HEK293 (cell line): ENCODE results near the gene GINS2.
A peak's percentile ranks its signal among the peaks of the same experiment; 100 is the strongest.

Experiments used
- CTCF ChIA-PET: fragments of 350-600 bp; formaldehyde crosslinking; extraction: SDS; loops from one replicate; lab custom pipeline; 2021; ENCODE audit warnings: antibody characterized with exemption; lab: Yijun Ruan, JAX
- POLR2A ChIA-PET: fragments of 300-600 bp; formaldehyde crosslinking; extraction: SDS; loops from one replicate; lab custom pipeline; 2020; ENCODE audit warnings: antibody characterized with exemption, inconsistent platforms; lab: Yijun Ruan, JAX
- H3K27ac ChIP-seq: fragments of 200-500 bp; sonication (Bioruptor generic); 2 replicates; pipeline ENCODE4 v1.5.1; 2014; ENCODE audit warnings: low read depth, low read length, control low read depth, inconsistent platforms; ENCODE audit errors: extremely low read depth
- H3K36me3 ChIP-seq, 2 experiments: fragments of 200-500 bp in 1 of 2; sonication (Bioruptor generic) in 1 of 2; 1 replicate in 1 of 2; 2 replicates in 1 of 2; pipeline ENCODE4 v1.5.1; 2014 to 2017; ENCODE audit warnings: inconsistent platforms in 2 of 2, low read length in 2 of 2; ENCODE audit not compliant: control insufficient read depth in 2 of 2, insufficient read depth in 1 of 2
- H3K4me1 ChIP-seq: fragments of 200-500 bp; sonication (Bioruptor generic); 2 replicates; pipeline ENCODE4 v1.5.1; 2014; ENCODE audit warnings: mild to moderate bottlenecking, low read length, inconsistent platforms; ENCODE audit not compliant: control insufficient read depth, insufficient read depth
- H3K4me3 ChIP-seq: 2 replicates; pipeline ENCODE4 v1.5.1; 2011; ENCODE audit warnings: low read depth, mild to moderate bottlenecking, control low read depth, low read length, moderate library complexity
- H3K9me3 ChIP-seq: fragments of 200-500 bp; sonication (Bioruptor generic); 2 replicates; pipeline ENCODE4 v1.5.1; 2014; ENCODE audit warnings: low read depth, low read length, inconsistent platforms; ENCODE audit not compliant: control insufficient read depth, insufficient read depth
- GLI2 ChIP-seq: fragments of 450-650 bp; formaldehyde crosslinking; IDR thresholded peaks from 2 replicates; pipeline ENCODE4; 2017; ENCODE audit warnings: missing biosample characterization, missing genetic modification characterization, low read depth, borderline replicate concordance
- GLI4 ChIP-seq: fragments of 450-650 bp; formaldehyde crosslinking; IDR thresholded peaks from 2 replicates; pipeline ENCODE4 v1.5.1; 2016; ENCODE audit warnings: missing biosample characterization, missing genetic modification characterization
- KLF9 ChIP-seq: fragments of 450-650 bp; formaldehyde crosslinking; IDR thresholded peaks from 2 replicates; pipeline ENCODE4 v1.5.1; 2016; ENCODE audit warnings: missing biosample characterization, missing genetic modification characterization, low read depth
- PRDM1 ChIP-seq: fragments of 450-650 bp; formaldehyde crosslinking; IDR thresholded peaks from 2 replicates; pipeline ENCODE4; 2016; ENCODE audit warnings: missing biosample characterization, missing genetic modification characterization
- RBAK ChIP-seq: fragments of 450-650 bp; formaldehyde crosslinking; IDR thresholded peaks from 2 replicates; pipeline ENCODE4 v1.5.1; 2016; ENCODE audit warnings: missing biosample characterization, missing genetic modification characterization
- REPIN1 ChIP-seq: fragments of 450-650 bp; formaldehyde crosslinking; IDR thresholded peaks from 2 replicates; pipeline ENCODE4 v1.5.1; 2017; ENCODE audit warnings: missing biosample characterization, missing genetic modification characterization, low read depth
- ZFP3 ChIP-seq: fragments of 450-650 bp; formaldehyde crosslinking; IDR thresholded peaks from 2 replicates; pipeline ENCODE4 v1.5.1; 2016; ENCODE audit warnings: low read depth, missing biosample characterization, missing genetic modification characterization
- ZFP41 ChIP-seq: fragments of 450-650 bp; formaldehyde crosslinking; IDR thresholded peaks from 2 replicates; pipeline ENCODE4 v1.5.1; 2016; ENCODE audit warnings: missing biosample characterization, missing genetic modification characterization, borderline replicate concordance
- ZNF121 ChIP-seq: fragments of 450-650 bp; formaldehyde crosslinking; IDR thresholded peaks from 2 replicates; pipeline ENCODE4 v1.5.1; 2016; ENCODE audit warnings: missing biosample characterization, missing genetic modification characterization
- ZNF146 ChIP-seq: fragments of 450-650 bp; formaldehyde crosslinking; IDR thresholded peaks from 2 replicates; pipeline ENCODE4 v1.5.1; 2016; ENCODE audit warnings: missing biosample characterization, missing genetic modification characterization
- ZNF433 ChIP-seq: fragments of 450-650 bp; formaldehyde crosslinking; IDR thresholded peaks from 2 replicates; pipeline ENCODE4 v1.5.1; 2016; ENCODE audit warnings: missing biosample characterization, missing genetic modification characterization, low read depth
- ZNF529 ChIP-seq: fragments of 450-650 bp; formaldehyde crosslinking; IDR thresholded peaks from 2 replicates; pipeline ENCODE4 v1.5.1; 2017; ENCODE audit warnings: missing genetic modification characterization, missing biosample characterization; ENCODE audit not compliant: insufficient replicate concordance
- ZNF610 ChIP-seq: fragments of 450-650 bp; formaldehyde crosslinking; IDR thresholded peaks from 2 replicates; pipeline ENCODE4 v1.5.1; 2016; ENCODE audit warnings: missing biosample characterization, missing genetic modification characterization, borderline replicate concordance
- ZNF621 ChIP-seq: fragments of 450-650 bp; formaldehyde crosslinking; IDR thresholded peaks from 2 replicates; pipeline ENCODE4 v1.5.1; 2017; ENCODE audit warnings: missing biosample characterization, missing genetic modification characterization
- ZNF629 ChIP-seq: fragments of 450-650 bp; formaldehyde crosslinking; IDR thresholded peaks from 2 replicates; pipeline ENCODE4 v1.5.1; 2017; ENCODE audit warnings: missing biosample characterization, missing genetic modification characterization
- ZNF776 ChIP-seq: fragments of 450-650 bp; formaldehyde crosslinking; IDR thresholded peaks from 2 replicates; pipeline ENCODE4 v1.5.0; 2017; ENCODE audit warnings: missing biosample characterization, missing genetic modification characterization, borderline replicate concordance
- ZNF791 ChIP-seq: fragments of 450-650 bp; formaldehyde crosslinking; IDR thresholded peaks from 2 replicates; pipeline ENCODE4 v1.5.1; 2016; ENCODE audit warnings: missing biosample characterization, missing genetic modification characterization
- ZNF792 ChIP-seq: fragments of 450-650 bp; formaldehyde crosslinking; IDR thresholded peaks from 2 replicates; pipeline ENCODE4 v1.5.1; 2016; ENCODE audit warnings: missing biosample characterization, missing genetic modification characterization
- TF ChIP-seq, protein P1 (sequence below): fragments of 450-650 bp; formaldehyde crosslinking; IDR thresholded peaks from 2 replicates; pipeline ENCODE4 v1.5.1; 2016; ENCODE audit warnings: missing biosample characterization, missing genetic modification characterization
- TF ChIP-seq, protein P2 (sequence below): fragments of 450-650 bp; formaldehyde crosslinking; IDR thresholded peaks from 2 replicates; pipeline ENCODE4 v1.5.1; 2016; ENCODE audit warnings: missing biosample characterization, missing genetic modification characterization

The GINS2 gene

GRCh38 chr16:85664580-85665372 is 24.0 kb downstream of the GINS2 start:
- Histone ChIP-seq H3K9me3 (no peaks in the 10 kb centered on the region), H3K27ac (0 out of 2 replicates have a peak overlapping the region, but pooled peaks have one; percentile 2), H3K4me1 (no peaks in the 10 kb centered on the region), H3K36me3 (peaks cover 13 to 99% of the 10 kb centered on the region in 2 experiments; a peak in 2 of 3 replicates), H3K4me3 (no peak overlapping the region)
- CTCF ChIA-PET: interaction anchor here (0.7 to 1.2 kb wide), 2 partner anchors 10 to 52 kb away, joined by 3 to 5 read pairs; no protein-coding TSS in a partner anchor
- POLR2A ChIA-PET: no interaction called here
- TF ChIP-seq, protein P1, sequence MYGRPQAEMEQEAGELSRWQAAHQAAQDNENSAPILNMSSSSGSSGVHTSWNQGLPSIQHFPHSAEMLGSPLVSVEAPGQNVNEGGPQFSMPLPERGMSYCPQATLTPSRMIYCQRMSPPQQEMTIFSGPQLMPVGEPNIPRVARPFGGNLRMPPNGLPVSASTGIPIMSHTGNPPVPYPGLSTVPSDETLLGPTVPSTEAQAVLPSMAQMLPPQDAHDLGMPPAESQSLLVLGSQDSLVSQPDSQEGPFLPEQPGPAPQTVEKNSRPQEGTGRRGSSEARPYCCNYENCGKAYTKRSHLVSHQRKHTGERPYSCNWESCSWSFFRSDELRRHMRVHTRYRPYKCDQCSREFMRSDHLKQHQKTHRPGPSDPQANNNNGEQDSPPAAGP (tag by site-specific recombination): no peak
- TF ChIP-seq ZNF433: no peak

- ChIA-PET CTCF (no interaction called here), POLR2A (no interaction called here)
- Histone ChIP-seq H3K27ac (no peak overlapping the region), H3K4me3 (no peak overlapping the region), H3K9me3 (no peaks in the 10 kb centered on the region), H3K4me1 (no peaks in the 10 kb centered on the region), H3K36me3 (peaks cover 11 to 98% of the 10 kb centered on the region in 2 experiments; a peak in 2 of 3 replicates)
- TF ChIP-seq ZNF792 (tag by site-specific recombination) (no peak), PRDM1 (0 out of 2 replicates have a peak, but pooled peaks have one; percentile 30)
Measured at GRCh38 chr16:85663891-85664321, 24.8 kb downstream of the GINS2 start.

- POLR2A ChIA-PET: no interaction called here
- no peak overlapping the region for H3K4me3 ChIP-seq
- H3K36me3 ChIP-seq: peaks cover 9 to 98% of the 10 kb centered on the region in 2 experiments; a peak in 2 of 3 replicates
- CTCF ChIA-PET: no interaction called here
- H3K27ac ChIP-seq: no peak overlapping the region
- no peaks in the 10 kb centered on the region for H3K9me3 ChIP-seq
- TF ChIP-seq, protein P2, sequence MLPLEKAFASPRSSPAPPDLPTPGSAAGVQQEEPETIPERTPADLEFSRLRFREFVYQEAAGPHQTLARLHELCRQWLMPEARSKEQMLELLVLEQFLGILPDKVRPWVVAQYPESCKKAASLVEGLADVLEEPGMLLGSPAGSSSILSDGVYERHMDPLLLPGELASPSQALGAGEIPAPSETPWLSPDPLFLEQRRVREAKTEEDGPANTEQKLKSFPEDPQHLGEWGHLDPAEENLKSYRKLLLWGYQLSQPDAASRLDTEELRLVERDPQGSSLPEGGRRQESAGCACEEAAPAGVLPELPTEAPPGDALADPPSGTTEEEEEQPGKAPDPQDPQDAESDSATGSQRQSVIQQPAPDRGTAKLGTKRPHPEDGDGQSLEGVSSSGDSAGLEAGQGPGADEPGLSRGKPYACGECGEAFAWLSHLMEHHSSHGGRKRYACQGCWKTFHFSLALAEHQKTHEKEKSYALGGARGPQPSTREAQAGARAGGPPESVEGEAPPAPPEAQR (tag by site-specific recombination): no peak
- TF ChIP-seq ZNF776 (tag by site-specific recombination) (no peak), ZNF621 (no peak), ZNF629 (tag by site-specific recombination) (no peak), REPIN1 (no peak), ZFP3 (tag by site-specific recombination) (no peak), GLI4 (tag by site-specific recombination) (no peak), ZNF791 (tag by site-specific recombination) (no peak), KLF9 (tag by site-specific recombination) (no peak), ZNF121 (no peak), RBAK (tag by site-specific recombination) (no peak), ZNF146 (tag by site-specific recombination) (no peak), ZFP41 (tag by site-specific recombination) (no peak), ZNF529 (tag by site-specific recombination) (no peak), GLI2 (tag by site-specific recombination) (no peak), ZNF610 (no peak)
- H3K4me1 ChIP-seq: no peaks in the 10 kb centered on the region
Measured at GRCh38 chr16:85662976-85663830, 25.6 kb downstream of the GINS2 start.
